WTC11 (cell line): ENCODE data around the gene CD79A. TPM values are rescaled to one million over a fixed set of nuclear protein-coding genes. Genes with fewer than 3 reads are reported as not detected.

Experiments
- ATAC-seq: fragments of 200-7000 bp; cut with Tn5 transposase; 2 replicates; pipeline ENCODE4 v1.10.0; 2021; ENCODE audit warnings: mild to moderate bottlenecking, moderate library complexity
- CTCF ChIA-PET: fragments of 300-600 bp; sonication (Branson Sonifier 250); formaldehyde crosslinking; loops from one replicate; lab custom pipeline; 2021; ENCODE audit warnings: antibody characterized with exemption; lab: Charles Lee
- POLR2A ChIA-PET: fragments of 350-600 bp; sonication (Branson Sonifier 250); formaldehyde crosslinking; loops from one replicate; lab custom pipeline; 2021; ENCODE audit warnings: antibody characterized with exemption; lab: Charles Lee
- DNase-seq: peaks from one replicate; pipeline ENCODE4 v3.0.0; 2021; ENCODE audit warnings: low spot score
- H3K27ac Mint-ChIP-seq: 2 replicates; pipeline ENCODE4 v1.8.0; 2021; ENCODE audit warnings: mixed read lengths
- H3K27me3 Mint-ChIP-seq: 2 replicates; pipeline ENCODE4 v1.8.0; 2021; ENCODE audit warnings: low read depth, mild to moderate bottlenecking, moderate library complexity, mixed read lengths
- H3K36me3 Mint-ChIP-seq: 2 replicates; pipeline ENCODE4 v1.8.0; 2021; ENCODE audit warnings: mixed read lengths
- H3K4me1 Mint-ChIP-seq: 2 replicates; pipeline ENCODE4 v1.8.0; 2022; ENCODE audit warnings: mixed read lengths
- H3K4me3 Mint-ChIP-seq: 2 replicates; pipeline ENCODE4 v1.8.0; 2021; ENCODE audit warnings: mild to moderate bottlenecking, moderate library complexity, mixed read lengths
- H3K9me3 Mint-ChIP-seq: 2 replicates; pipeline ENCODE4 v1.8.0; 2021; ENCODE audit warnings: mixed read lengths
- AR ChIP-seq: fragments of 250-450 bp; sonication (Bioruptor Pico); IDR thresholded peaks from 2 replicates; pipeline ENCODE4 v1.9.0; 2021; ENCODE audit warnings: mild to moderate bottlenecking
- ARID4B ChIP-seq: sonication (generic); formaldehyde crosslinking; IDR thresholded peaks from 2 replicates; pipeline ENCODE4 v1.8.0; 2023; ENCODE audit warnings: missing genetic modification reagents, mild to moderate bottlenecking, borderline replicate concordance
- ATF6 ChIP-seq: sonication (generic); formaldehyde crosslinking; IDR thresholded peaks from 2 replicates; pipeline ENCODE4 v1.8.1; 2023; ENCODE audit warnings: mild to moderate bottlenecking, missing genetic modification reagents
- ELF4 ChIP-seq: sonication (generic); formaldehyde crosslinking; IDR thresholded peaks from 2 replicates; pipeline ENCODE4 v1.8.1; 2022; ENCODE audit warnings: low read depth, mild to moderate bottlenecking, moderate library complexity, missing genetic modification reagents
- EMX1 ChIP-seq: fragments of 250-450 bp; sonication (Bioruptor Pico); IDR thresholded peaks from 2 replicates; pipeline ENCODE4 v1.8.0; 2021; ENCODE audit warnings: mild to moderate bottlenecking
- FOXJ3 ChIP-seq: sonication (generic); formaldehyde crosslinking; IDR thresholded peaks from 2 replicates; pipeline ENCODE4 v1.9.0; 2021; ENCODE audit warnings: missing genetic modification reagents, mild to moderate bottlenecking, borderline replicate concordance
- FOXK1 ChIP-seq: sonication (generic); formaldehyde crosslinking; IDR thresholded peaks from 2 replicates; pipeline ENCODE4 v1.8.0; 2022; ENCODE audit warnings: mild to moderate bottlenecking, moderate library complexity, missing genetic modification reagents
- GRHL2 ChIP-seq: fragments of 250-450 bp; sonication (Bioruptor Pico); IDR thresholded peaks from 2 replicates; pipeline ENCODE4 v1.8.0; 2022; ENCODE audit warnings: mild to moderate bottlenecking, moderate library complexity; ENCODE audit not compliant: insufficient replicate concordance, severe bottlenecking
- MAX ChIP-seq: sonication (generic); formaldehyde crosslinking; IDR thresholded peaks from 2 replicates; pipeline ENCODE4 v1.8.0; 2022; ENCODE audit warnings: mild to moderate bottlenecking, missing genetic modification reagents
- SMAD4 ChIP-seq: sonication (generic); formaldehyde crosslinking; IDR thresholded peaks from 2 replicates; pipeline ENCODE4 v1.8.0; 2022; ENCODE audit warnings: mild to moderate bottlenecking, missing genetic modification reagents
- SOX15 ChIP-seq: fragments of 250-450 bp; sonication (Bioruptor Pico); IDR thresholded peaks from 2 replicates; pipeline ENCODE4 v1.9.0; 2021; ENCODE audit warnings: mild to moderate bottlenecking
- TP53 ChIP-seq: sonication (generic); formaldehyde crosslinking; IDR thresholded peaks from 2 replicates; pipeline ENCODE4 v1.8.1; 2023; ENCODE audit warnings: mild to moderate bottlenecking, missing genetic modification reagents
- ZNF138 ChIP-seq: sonication (generic); formaldehyde crosslinking; conservative IDR thresholded peaks from 2 replicates; pipeline ENCODE4 v1.8.1; 2022; ENCODE audit warnings: mild to moderate bottlenecking, moderate library complexity, missing genetic modification reagents
- ZNF263 ChIP-seq: sonication (generic); formaldehyde crosslinking; IDR thresholded peaks from 2 replicates; pipeline ENCODE4 v1.8.1; 2022; ENCODE audit warnings: low read depth, mild to moderate bottlenecking, moderate library complexity, missing genetic modification reagents
- ZNF416 ChIP-seq: fragments of 250-450 bp; sonication (Bioruptor Pico); IDR thresholded peaks from 2 replicates; pipeline ENCODE4 v1.9.0; 2021; ENCODE audit warnings: mild to moderate bottlenecking, inconsistent platforms
- total RNA-seq: library from RNA; stranded (reverse); gene quantifications from 3 replicates; pipeline ENCODE4 v1.2.3, GENCODE V29; 2021
- TF ChIP-seq, protein P1 (sequence below): fragments of 250-450 bp; sonication (Bioruptor Pico); IDR thresholded peaks from 2 replicates; pipeline ENCODE4 v1.8.0; 2021; ENCODE audit warnings: mild to moderate bottlenecking
- TF ChIP-seq, protein P2 (sequence below): fragments of 250-450 bp; sonication (Bioruptor Pico); conservative IDR thresholded peaks from 2 replicates; pipeline ENCODE4 v1.9.0; 2021; ENCODE audit warnings: mild to moderate bottlenecking
- TF ChIP-seq, protein P3 (sequence below): sonication (generic); formaldehyde crosslinking; IDR thresholded peaks from 2 replicates; pipeline ENCODE4 v1.8.0; 2023; ENCODE audit warnings: missing genetic modification reagents

CD79A gene
- total RNA-seq, 1 experiment from 2014 or later = 0.42 TPM

DNA sequence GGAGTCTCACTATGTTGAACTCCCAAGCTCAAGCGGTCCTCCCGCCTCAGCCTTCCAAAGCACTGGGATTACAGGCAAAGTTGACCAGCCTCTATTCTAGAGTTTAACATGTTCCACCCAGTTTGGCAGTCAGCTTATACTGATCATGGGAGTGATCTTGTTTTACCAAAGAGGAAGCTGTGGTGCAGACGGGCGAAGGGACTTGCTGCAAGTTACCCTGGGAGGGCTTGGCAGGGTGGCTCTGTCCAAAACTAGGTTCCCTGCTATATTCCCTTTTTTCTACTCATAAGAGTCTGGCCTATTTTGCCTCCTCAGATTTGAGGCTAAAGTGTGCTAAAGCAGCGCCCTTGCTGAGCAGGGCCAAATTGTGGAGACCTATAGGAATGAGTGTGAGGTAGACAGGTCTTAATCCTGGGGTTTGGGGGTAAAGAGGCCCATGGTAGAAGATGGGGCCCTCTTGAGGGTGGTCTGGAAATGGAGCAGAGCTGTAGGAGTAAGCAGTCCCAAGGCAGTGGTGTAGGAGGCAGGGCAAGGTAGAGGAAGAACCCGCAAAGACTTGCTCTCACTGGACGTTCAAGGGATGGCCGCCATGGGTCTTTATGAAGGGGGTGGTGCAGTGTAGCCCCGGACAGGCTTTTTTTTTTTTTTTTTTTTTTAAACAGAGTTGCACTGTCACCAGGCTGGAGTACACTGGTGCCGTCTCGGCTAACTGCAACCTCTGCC lies 13.7 kb upstream of the CD79A start:
- peaks cover 65% of the 10 kb centered on the region for H3K36me3 Mint-ChIP-seq
- peak overlapping the region; percentile 94 for H3K4me3 Mint-ChIP-seq
- peaks cover 57% of the 10 kb centered on the region for H3K4me1 Mint-ChIP-seq
- H3K9me3 Mint-ChIP-seq = no peaks in the 10 kb centered on the region
- TF ChIP-seq, protein P1, sequence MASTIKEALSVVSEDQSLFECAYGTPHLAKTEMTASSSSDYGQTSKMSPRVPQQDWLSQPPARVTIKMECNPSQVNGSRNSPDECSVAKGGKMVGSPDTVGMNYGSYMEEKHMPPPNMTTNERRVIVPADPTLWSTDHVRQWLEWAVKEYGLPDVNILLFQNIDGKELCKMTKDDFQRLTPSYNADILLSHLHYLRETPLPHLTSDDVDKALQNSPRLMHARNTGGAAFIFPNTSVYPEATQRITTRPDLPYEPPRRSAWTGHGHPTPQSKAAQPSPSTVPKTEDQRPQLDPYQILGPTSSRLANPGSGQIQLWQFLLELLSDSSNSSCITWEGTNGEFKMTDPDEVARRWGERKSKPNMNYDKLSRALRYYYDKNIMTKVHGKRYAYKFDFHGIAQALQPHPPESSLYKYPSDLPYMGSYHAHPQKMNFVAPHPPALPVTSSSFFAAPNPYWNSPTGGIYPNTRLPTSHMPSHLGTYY (CRISPR knock-in tag) = no peak
- ATAC-seq (no peak), DNase-seq (no peak)
- POLR2A ChIA-PET = interaction anchor here (1.9 kb wide), 1 partner anchor 9 kb away, joined by 7 read pairs; no protein-coding TSS in a partner anchor
- H3K27ac Mint-ChIP-seq = peak overlapping the region; percentile 93
- CTCF ChIA-PET = interaction anchor here (1.2 to 1.3 kb wide), 2 partner anchors 10 to 70 kb away, joined by 3 read pairs; no protein-coding TSS in a partner anchor
- H3K27me3 Mint-ChIP-seq = no peaks in the 10 kb centered on the region

- no peaks in the 10 kb centered on the region for H3K9me3 Mint-ChIP-seq
- TF ChIP-seq ARID4B (no peak), ZNF263 (CRISPR knock-in tag) (no peak), EMX1 (no peak), ZNF416 (0 out of 2 replicates have a peak, but pooled peaks have one; percentile 46), FOXJ3 (CRISPR knock-in tag) (no peak), TP53 (CRISPR knock-in tag) (no peak), ATF6 (CRISPR knock-in tag) (no peak), GRHL2 (CRISPR knock-in tag) (no peak), ZNF138 (CRISPR knock-in tag) (no peak), SOX15 (CRISPR knock-in tag) (no peak), MAX (no peak), FOXK1 (CRISPR knock-in tag) (no peak), SMAD4 (CRISPR knock-in tag) (no peak), AR (CRISPR knock-in tag) (no peak), ELF4 (CRISPR knock-in tag) (no peak)
- TF ChIP-seq, protein P2, sequence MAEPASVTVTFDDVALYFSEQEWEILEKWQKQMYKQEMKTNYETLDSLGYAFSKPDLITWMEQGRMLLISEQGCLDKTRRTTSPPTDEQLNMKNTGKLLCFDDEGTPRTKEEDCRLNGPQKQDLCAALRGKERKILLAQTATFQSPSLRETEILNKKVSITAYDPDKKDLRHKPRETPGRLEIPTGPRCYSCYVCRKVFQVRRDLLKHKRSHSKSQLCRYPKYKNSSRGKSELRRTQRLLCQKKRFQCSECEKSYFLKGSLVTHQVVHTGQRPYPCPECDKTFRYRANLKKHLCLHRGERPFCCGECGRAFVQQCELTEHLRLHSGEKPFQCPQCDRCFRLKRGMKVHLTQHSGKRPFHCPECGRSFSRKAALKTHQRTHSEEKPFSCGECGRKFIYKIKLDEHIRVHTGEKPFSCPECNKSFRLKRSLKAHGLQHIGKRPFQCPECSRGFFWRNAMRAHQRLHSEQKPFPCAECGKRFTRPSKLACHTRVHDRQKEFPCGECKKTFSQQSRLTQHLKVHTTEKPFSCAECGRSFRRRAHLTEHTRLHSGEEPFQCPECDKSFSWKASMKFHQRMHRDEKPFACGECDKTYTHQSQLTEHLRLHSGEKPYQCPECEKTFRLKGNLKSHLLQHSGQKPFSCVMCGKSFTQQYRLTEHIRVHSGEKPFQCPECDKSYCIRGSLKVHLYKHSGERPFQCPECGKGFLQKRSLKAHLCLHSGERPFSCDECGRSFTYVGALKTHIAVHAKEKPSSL (CRISPR knock-in tag) = 0 out of 2 replicates have a peak, but pooled peaks have one; percentile 36
- TF ChIP-seq, protein P3, sequence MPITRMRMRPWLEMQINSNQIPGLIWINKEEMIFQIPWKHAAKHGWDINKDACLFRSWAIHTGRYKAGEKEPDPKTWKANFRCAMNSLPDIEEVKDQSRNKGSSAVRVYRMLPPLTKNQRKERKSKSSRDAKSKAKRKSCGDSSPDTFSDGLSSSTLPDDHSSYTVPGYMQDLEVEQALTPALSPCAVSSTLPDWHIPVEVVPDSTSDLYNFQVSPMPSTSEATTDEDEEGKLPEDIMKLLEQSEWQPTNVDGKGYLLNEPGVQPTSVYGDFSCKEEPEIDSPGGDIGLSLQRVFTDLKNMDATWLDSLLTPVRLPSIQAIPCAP = no peak
- peak overlapping the region; percentile 94 for H3K27ac Mint-ChIP-seq
- H3K4me3 Mint-ChIP-seq = peak overlapping the region; percentile 36
- ChIA-PET CTCF (interaction anchor here (0.5 to 1.5 kb wide), 3 partner anchors 9 to 1336 kb away, joined by 3 read pairs; no protein-coding TSS in a partner anchor), POLR2A (interaction anchor here (0.8 to 1.2 kb wide), 2 partner anchors 9 to 75 kb away, joined by 3 read pairs; no protein-coding TSS in a partner anchor)
- ATAC-seq (no peak), DNase-seq (no peak)
- H3K36me3 Mint-ChIP-seq = peaks cover 76% of the 10 kb centered on the region
- no peaks in the 10 kb centered on the region for H3K27me3 Mint-ChIP-seq
- H3K4me1 Mint-ChIP-seq = peaks cover 53% of the 10 kb centered on the region
Measured at GRCh38 chr19:41864374-41864773, 12.7 kb upstream of the CD79A start.
